ENCODE results near the gene PDE4D.

- TF ChIP-seq, protein P1, sequence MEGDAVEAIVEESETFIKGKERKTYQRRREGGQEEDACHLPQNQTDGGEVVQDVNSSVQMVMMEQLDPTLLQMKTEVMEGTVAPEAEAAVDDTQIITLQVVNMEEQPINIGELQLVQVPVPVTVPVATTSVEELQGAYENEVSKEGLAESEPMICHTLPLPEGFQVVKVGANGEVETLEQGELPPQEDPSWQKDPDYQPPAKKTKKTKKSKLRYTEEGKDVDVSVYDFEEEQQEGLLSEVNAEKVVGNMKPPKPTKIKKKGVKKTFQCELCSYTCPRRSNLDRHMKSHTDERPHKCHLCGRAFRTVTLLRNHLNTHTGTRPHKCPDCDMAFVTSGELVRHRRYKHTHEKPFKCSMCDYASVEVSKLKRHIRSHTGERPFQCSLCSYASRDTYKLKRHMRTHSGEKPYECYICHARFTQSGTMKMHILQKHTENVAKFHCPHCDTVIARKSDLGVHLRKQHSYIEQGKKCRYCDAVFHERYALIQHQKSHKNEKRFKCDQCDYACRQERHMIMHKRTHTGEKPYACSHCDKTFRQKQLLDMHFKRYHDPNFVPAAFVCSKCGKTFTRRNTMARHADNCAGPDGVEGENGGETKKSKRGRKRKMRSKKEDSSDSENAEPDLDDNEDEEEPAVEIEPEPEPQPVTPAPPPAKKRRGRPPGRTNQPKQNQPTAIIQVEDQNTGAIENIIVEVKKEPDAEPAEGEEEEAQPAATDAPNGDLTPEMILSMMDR (optimal IDR thresholded peaks at IDR 0.05 in 1 of 3, IDR thresholded peaks at IDR 0.05 in 1 of 3, conservative IDR thresholded peaks at IDR 0.05 in 1 of 3; ENCODE audit: extremely low read depth in 1 of 3, insufficient read depth in 2 of 3, low read length in 3 of 3) = no peak
- no peak for TF ChIP-seq EZH2 (IDR thresholded peaks at IDR 0.05; ENCODE audit: low read length)
These were observed 893.7 kb downstream of the PDE4D start for GRCh38 chr5:58999804-59000203.
